Type B pancreatic cell (in vitro differentiated cells): ENCODE measurements around the gene DPP6. TPM values are rescaled to one million over a fixed set of nuclear protein-coding genes. Genes with fewer than 3 reads are reported as not detected.
"Not testable (repeated sequence)": the region's sequence is repeated elsewhere in the genome, so short reads cannot be mapped to it uniquely, and the experiment has no call there.

Experiments used
- DNase-seq: peaks from one replicate; pipeline ENCODE4 v3.0.0; 2021; ENCODE audit warnings: mixed read lengths; ENCODE audit not compliant: unreplicated experiment; ENCODE audit errors: extremely low spot score
- H3K27ac Mint-ChIP-seq: 2 replicates; pipeline ENCODE4 v1.8.0; 2021; ENCODE audit warnings: mild to moderate bottlenecking, mixed read lengths
- H3K27me3 Mint-ChIP-seq: 2 replicates; pipeline ENCODE4 v1.8.0; 2021; ENCODE audit warnings: mixed read lengths
- H3K36me3 Mint-ChIP-seq: 2 replicates; pipeline ENCODE4 v1.8.0; 2021; ENCODE audit warnings: mixed read lengths
- H3K4me1 Mint-ChIP-seq: one replicate; pipeline ENCODE4 v1.8.0; 2021; ENCODE audit warnings: mixed read lengths; ENCODE audit not compliant: unreplicated experiment
- H3K4me3 Mint-ChIP-seq: 2 replicates; pipeline ENCODE4 v1.8.0; 2021; ENCODE audit warnings: mild to moderate bottlenecking, mixed read lengths
- H3K9me3 Mint-ChIP-seq: 2 replicates; pipeline ENCODE4 v1.8.0; 2021; ENCODE audit warnings: mixed read lengths
- total RNA-seq: library from RNA; stranded (reverse); gene quantifications from 2 replicates; pipeline ENCODE4 v1.2.1, GENCODE V29; 2021; ENCODE audit warnings: low replicate concordance
- TF ChIP-seq, protein P1 (sequence below): fragments of 200-600 bp; sonication (generic); conservative IDR thresholded peaks from 2 replicates; pipeline ENCODE4 v1.5.0; 2021; ENCODE audit warnings: antibody characterized with exemption, mild to moderate bottlenecking

DPP6 gene
- total RNA-seq, 1 donor from 2014 or later, result 4.1 TPM

DNA sequence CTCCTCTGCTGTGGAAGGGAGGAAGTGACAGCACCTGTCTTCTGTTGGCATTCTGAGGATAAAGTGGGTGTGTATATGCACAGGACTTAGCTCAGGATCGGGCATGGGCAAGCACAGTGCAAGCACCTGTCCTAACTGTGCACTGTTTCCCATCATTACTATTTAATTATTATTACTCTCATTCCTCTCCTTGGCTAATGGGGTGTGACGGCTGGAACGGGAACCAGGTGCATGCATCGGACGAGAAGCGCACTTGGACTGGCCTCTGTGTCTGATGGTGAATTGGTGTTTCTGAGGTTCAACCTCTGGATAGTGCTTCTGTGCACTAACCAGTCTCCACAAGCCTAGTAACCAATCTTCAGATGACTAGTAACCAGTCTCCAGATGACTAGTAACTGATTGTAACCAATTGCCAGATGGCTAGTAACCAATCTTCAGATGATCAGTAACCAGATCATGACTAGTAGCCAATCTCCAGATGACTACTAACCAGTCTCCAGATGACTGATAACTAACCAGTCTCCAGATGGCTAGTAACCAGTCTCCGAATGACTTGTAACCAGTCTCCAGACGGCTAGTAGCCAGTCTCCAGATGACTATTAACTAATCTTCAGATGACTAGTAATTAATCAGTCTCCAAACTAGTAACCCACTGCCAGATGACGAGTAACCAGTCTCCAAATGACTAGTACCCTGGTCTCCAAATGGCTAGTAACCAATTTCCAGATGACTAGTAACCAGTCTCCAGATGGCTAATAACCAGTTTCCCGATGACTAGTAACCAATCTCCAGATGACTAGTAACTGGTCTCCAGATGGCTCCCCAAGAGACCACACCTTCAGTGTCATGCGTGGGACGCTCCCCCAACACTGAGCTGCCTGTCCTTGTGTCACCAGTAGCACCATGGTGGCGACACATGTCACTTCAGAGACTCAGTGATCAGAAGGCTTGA lies 864.9 kb downstream of the DPP6 start:
- Mint-ChIP-seq H3K27me3 (peaks cover 18% of the 10 kb centered on the region), H3K36me3 (no peaks in the 10 kb centered on the region), H3K4me3 (no peak overlapping the region), H3K4me1 (no peaks in the 10 kb centered on the region), H3K27ac (no peak overlapping the region), H3K9me3 (no peaks in the 10 kb centered on the region)
- TF ChIP-seq, protein P1, sequence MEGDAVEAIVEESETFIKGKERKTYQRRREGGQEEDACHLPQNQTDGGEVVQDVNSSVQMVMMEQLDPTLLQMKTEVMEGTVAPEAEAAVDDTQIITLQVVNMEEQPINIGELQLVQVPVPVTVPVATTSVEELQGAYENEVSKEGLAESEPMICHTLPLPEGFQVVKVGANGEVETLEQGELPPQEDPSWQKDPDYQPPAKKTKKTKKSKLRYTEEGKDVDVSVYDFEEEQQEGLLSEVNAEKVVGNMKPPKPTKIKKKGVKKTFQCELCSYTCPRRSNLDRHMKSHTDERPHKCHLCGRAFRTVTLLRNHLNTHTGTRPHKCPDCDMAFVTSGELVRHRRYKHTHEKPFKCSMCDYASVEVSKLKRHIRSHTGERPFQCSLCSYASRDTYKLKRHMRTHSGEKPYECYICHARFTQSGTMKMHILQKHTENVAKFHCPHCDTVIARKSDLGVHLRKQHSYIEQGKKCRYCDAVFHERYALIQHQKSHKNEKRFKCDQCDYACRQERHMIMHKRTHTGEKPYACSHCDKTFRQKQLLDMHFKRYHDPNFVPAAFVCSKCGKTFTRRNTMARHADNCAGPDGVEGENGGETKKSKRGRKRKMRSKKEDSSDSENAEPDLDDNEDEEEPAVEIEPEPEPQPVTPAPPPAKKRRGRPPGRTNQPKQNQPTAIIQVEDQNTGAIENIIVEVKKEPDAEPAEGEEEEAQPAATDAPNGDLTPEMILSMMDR, result no peak
- no peak for DNase-seq

DNA sequence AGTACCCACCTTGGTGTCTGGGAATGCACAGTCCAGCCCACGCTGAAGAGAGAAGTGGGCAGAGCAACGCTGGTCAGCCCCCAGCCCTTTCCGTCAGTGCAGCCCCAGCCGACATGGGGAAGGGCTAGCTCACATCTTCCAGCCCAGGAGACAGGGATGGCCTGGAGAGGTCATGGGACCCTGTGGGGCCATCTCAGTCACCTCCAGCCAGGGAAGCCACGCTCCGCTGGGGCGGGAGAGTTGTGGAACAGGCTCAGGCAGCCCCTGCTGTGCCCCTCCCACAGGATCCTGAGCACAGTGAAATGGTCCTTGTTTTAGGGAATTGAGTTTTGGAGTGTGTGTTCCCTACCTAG lies 865.6 kb downstream of the DPP6 start:
- H3K36me3 Mint-ChIP-seq, result no peaks in the 10 kb centered on the region
- H3K27me3 Mint-ChIP-seq, result peaks cover 18% of the 10 kb centered on the region
- H3K4me1 Mint-ChIP-seq, result no peaks in the 10 kb centered on the region
- no peak for DNase-seq
- no peak overlapping the region for H3K27ac Mint-ChIP-seq
- H3K9me3 Mint-ChIP-seq, result no peaks in the 10 kb centered on the region
- no peak overlapping the region for H3K4me3 Mint-ChIP-seq
- TF ChIP-seq, protein P1, result no peak

GRCh38 chr7:154918266-154918665 lies 866.1 kb downstream of the DPP6 start:
- TF ChIP-seq, protein P1, result no peak
- DNase-seq, result no peak
- no peaks in the 10 kb centered on the region for H3K4me1 Mint-ChIP-seq
- H3K9me3 Mint-ChIP-seq, result no peaks in the 10 kb centered on the region
- no peak overlapping the region for H3K27ac Mint-ChIP-seq
- no peaks in the 10 kb centered on the region for H3K36me3 Mint-ChIP-seq
- H3K27me3 Mint-ChIP-seq, result peaks cover 18% of the 10 kb centered on the region
- H3K4me3 Mint-ChIP-seq, result no peak overlapping the region

DNA sequence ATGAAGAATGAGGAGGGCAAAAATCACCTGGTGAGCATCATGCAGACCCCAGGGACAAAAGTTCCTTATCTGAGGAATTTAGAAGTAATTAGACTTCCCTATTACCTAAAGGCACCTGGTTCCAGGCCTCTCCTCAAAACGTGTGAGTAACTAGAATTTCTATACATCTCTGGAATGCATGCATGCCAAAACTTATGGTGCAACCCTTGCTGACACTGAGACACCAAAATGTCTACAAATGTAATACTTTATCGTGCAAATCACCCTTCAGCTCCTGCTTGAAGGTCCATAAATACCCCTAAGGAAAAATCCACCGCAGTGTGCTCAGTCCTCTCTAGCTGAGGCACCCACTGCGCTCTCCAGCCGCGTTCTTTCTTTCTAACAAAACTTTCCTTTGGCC lies 866.5 kb downstream of the DPP6 start:
- Mint-ChIP-seq H3K27me3 (peaks cover 16% of the 10 kb centered on the region), H3K27ac (no peak overlapping the region), H3K9me3 (no peaks in the 10 kb centered on the region), H3K36me3 (no peaks in the 10 kb centered on the region), H3K4me3 (no peak overlapping the region), H3K4me1 (no peaks in the 10 kb centered on the region)
- DNase-seq, result no peak
- TF ChIP-seq, protein P1, result no peak

- H3K27ac Mint-ChIP-seq, result no peak overlapping the region
- TF ChIP-seq, protein P1, result no peak
- DNase-seq, result no peak
- no peak overlapping the region for H3K4me3 Mint-ChIP-seq
- no peaks in the 10 kb centered on the region for H3K36me3 Mint-ChIP-seq
- peaks cover 14% of the 10 kb centered on the region for H3K27me3 Mint-ChIP-seq
- H3K9me3 Mint-ChIP-seq, result no peaks in the 10 kb centered on the region
- no peaks in the 10 kb centered on the region for H3K4me1 Mint-ChIP-seq
Observed at GRCh38 chr7:154919344-154920225, 867.4 kb downstream of the DPP6 start.

GRCh38 chr7:154922472-154922871 lies 870.3 kb downstream of the DPP6 start:
- not testable (repeated sequence) for DNase-seq, H3K9me3 Mint-ChIP-seq, H3K36me3 Mint-ChIP-seq, H3K27ac Mint-ChIP-seq, H3K4me1 Mint-ChIP-seq, H3K4me3 Mint-ChIP-seq
- peaks cover 14% of the 10 kb centered on the region for H3K27me3 Mint-ChIP-seq
